Transverse colon (tissue), 4 donors: ENCODE data around the gene SEC61B. TPM values are rescaled to one million over a fixed set of nuclear protein-coding genes. Genes with fewer than 3 reads are reported as not detected.
A peak's percentile ranks its signal among the peaks of the same experiment; 100 is the strongest.

Experiments used
- DNase-seq: peaks from one replicate; pipeline ENCODE4 v3.0.0-alpha.2; 2019
- H3K27ac ChIP-seq, 4 donors: fragments of 200-600 bp; sonication (generic); 2 replicates each; pipeline ENCODE4 v1.5.1; 2016 to 2018; ENCODE audit warnings: inconsistent platforms in 4 of 4
- H3K27me3 ChIP-seq: fragments of 200-600 bp; sonication (generic); 2 replicates; pipeline ENCODE4 v1.5.1; 2017; ENCODE audit warnings: inconsistent platforms
- H3K36me3 ChIP-seq, 4 donors: fragments of 200-600 bp; sonication (generic); 2 replicates each; pipeline ENCODE4 v1.5.1; 2017 to 2019; ENCODE audit warnings: inconsistent platforms in 4 of 4
- H3K4me1 ChIP-seq, 4 donors: fragments of 200-600 bp; sonication (generic); 2 replicates each; pipeline ENCODE4 v1.5.1; 2017 to 2020; ENCODE audit warnings: inconsistent platforms in 4 of 4
- H3K4me3 ChIP-seq, 4 donors: fragments of 200-600 bp; sonication (generic); 1 replicate in 1 of 4; 2 replicates in 3 of 4; pipeline versions ENCODE4 v1.5.1 to v1.6.1; 2017 to 2019; ENCODE audit warnings: inconsistent platforms in 4 of 4
- H3K9me3 ChIP-seq, 2 donors: fragments of 200-600 bp; sonication (generic); 2 replicates each; pipeline ENCODE4 v1.5.1; 2017 to 2019; ENCODE audit warnings: inconsistent platforms in 2 of 2
- EP300 ChIP-seq: sonication (generic); formaldehyde crosslinking; IDR thresholded peaks from one replicate; pipeline ENCODE4 v1.6.1; 2017; ENCODE audit warnings: antibody characterized with exemption, low read depth
- POLR2A ChIP-seq: fragments of 450-650 bp; IDR thresholded peaks from one replicate; pipeline ENCODE4 v1.6.1; 2016; ENCODE audit warnings: antibody characterized with exemption, mild to moderate bottlenecking, moderate library complexity
- POLR2AphosphoS5 ChIP-seq, 3 donors: sonication (generic); formaldehyde crosslinking; IDR thresholded peaks; one replicate each; pipeline ENCODE4 v1.6.1; 2016; ENCODE audit warnings: antibody characterized with exemption in 3 of 3
- WGBS, 2 donors: methylation state at CpG; one replicate each; pipeline ENCODE4 v1.1.5; 2018; ENCODE audit warnings: low coverage in 1 of 2; 5-methylcytosine and 5-hydroxymethylcytosine counted together
- in situ Hi-C, 4 donors: fragments of 200-750 bp; cut with MboI; loops; one replicate each; pipeline versions ENCODE4 v1.15.0 to v1.15.1; 2017; ENCODE audit warnings: low sequenced_read_pairs in 3 of 4, low pct_ligation_motif_present in 1 of 4, low pct_unique_long_range_greater_than_20kb in 1 of 4
- intact Hi-C: fragments of 100-400 bp; cut with DNase I; formaldehyde crosslinking; loops from one replicate; pipeline ENCODE4 v1.15.1; 2023; ENCODE audit warnings: low total_unique reads
- total RNA-seq, 4 donors: library from RNA; depleted of rRNA; stranded (reverse); fragments of >200 nt; gene quantifications; one replicate each; pipeline ENCODE4 v1.1.0, GENCODE V29; 2016
- TF ChIP-seq, protein P1 (sequence below), 5 experiments: fragments of 200-600 bp in 3 of 5; fragments of 450-650 bp in 2 of 5; sonication (generic) in 3 of 5; IDR thresholded peaks; 1 replicate in 2 of 5; 2 replicates in 3 of 5; pipeline ENCODE4 v1.5.1; 2016 to 2017; ENCODE audit warnings: antibody characterized with exemption in 5 of 5, inconsistent platforms in 3 of 5, mild to moderate bottlenecking in 2 of 5, moderate library complexity in 1 of 5

The SEC61B gene
- total RNA-seq, 4 donors from 2014 or later, result 10.1 to 72.5 (median 42.0) TPM

DNA sequence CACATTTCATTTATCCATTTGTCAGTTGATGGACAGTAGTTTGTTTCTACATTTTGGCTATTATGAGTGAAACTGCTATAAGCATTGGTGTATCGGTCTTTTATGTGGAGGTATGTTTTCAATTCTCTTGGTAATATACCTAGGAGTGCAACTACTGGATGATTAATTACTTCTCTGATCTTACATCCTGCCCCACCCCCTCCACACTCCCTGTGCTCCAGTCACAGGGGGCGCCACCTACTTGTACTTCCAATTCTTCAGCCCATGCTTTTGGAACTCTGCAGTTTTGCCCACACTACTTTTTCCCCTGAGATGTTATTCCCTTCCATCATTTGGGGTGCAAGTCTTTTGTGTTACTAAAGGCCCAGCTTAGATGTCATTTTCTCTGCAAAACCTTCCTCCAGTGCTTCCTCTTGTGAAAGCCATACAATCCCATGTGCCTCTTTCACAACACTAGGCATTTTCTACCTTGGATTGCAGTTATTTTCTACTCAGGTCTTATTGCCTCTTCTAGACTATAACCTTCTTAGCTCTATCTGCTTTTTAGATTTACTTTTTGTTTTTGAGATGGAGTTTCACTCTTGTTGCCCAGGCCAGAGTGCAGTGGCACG is 42.1 kb downstream of the SEC61B start:
- Histone ChIP-seq H3K9me3 (no peaks in the 10 kb centered on the region), H3K4me1 (peaks cover 0 to 15% (median 5%) of the 10 kb centered on the region in 4 donors), H3K27ac (no peak overlapping the region), H3K4me3 (no peak overlapping the region), H3K36me3 (no peaks in the 10 kb centered on the region), H3K27me3 (no peaks in the 10 kb centered on the region)
- intact Hi-C loops (no loop called here), in situ Hi-C loops (no loop called here)
- no peak for DNase-seq
- no peak for TF ChIP-seq POLR2A
- TF ChIP-seq, protein P1, sequence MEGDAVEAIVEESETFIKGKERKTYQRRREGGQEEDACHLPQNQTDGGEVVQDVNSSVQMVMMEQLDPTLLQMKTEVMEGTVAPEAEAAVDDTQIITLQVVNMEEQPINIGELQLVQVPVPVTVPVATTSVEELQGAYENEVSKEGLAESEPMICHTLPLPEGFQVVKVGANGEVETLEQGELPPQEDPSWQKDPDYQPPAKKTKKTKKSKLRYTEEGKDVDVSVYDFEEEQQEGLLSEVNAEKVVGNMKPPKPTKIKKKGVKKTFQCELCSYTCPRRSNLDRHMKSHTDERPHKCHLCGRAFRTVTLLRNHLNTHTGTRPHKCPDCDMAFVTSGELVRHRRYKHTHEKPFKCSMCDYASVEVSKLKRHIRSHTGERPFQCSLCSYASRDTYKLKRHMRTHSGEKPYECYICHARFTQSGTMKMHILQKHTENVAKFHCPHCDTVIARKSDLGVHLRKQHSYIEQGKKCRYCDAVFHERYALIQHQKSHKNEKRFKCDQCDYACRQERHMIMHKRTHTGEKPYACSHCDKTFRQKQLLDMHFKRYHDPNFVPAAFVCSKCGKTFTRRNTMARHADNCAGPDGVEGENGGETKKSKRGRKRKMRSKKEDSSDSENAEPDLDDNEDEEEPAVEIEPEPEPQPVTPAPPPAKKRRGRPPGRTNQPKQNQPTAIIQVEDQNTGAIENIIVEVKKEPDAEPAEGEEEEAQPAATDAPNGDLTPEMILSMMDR (IDR thresholded peaks at IDR 0.05), result no peak
- no peak for TF ChIP-seq EP300
- no peak for TF ChIP-seq POLR2AphosphoS5 (IDR thresholded peaks at IDR 0.05)
- 82 to 90% methylated on average over 3 of the region's 3 CpGs for WGBS, 2 donors

DNA sequence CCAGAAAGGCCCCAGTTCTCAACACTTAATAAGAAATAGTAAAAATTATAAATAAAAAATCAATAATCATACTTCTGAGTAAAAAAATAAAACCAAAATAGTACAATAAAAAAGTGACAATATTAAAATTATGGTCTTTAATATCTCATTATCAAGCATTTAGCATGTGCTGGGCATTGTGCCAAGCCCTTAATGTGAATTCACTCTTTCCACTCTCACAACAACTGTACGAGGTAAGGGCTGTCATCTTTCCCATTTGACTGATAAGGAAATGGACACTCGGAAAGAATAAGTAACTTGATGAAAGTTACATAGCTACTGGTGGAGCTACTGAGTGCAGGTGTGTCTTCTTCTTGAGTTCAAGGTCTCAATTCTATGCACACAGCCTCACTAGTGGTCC is 43.6 kb downstream of the SEC61B start:
- WGBS, 2 donors, result 58 to 72% methylated on average over 2 of the region's 2 CpGs
- in situ Hi-C loops (no loop called here), intact Hi-C loops (no loop called here)
- Histone ChIP-seq H3K27ac (no peak overlapping the region), H3K4me1 (peaks cover 0 to 7% (median 5%) of the 10 kb centered on the region in 4 donors), H3K4me3 (no peak overlapping the region), H3K36me3 (no peaks in the 10 kb centered on the region), H3K27me3 (no peaks in the 10 kb centered on the region), H3K9me3 (no peaks in the 10 kb centered on the region)
- no peak for DNase-seq
- TF ChIP-seq EP300 (no peak), POLR2A (no peak), POLR2AphosphoS5 (IDR thresholded peaks at IDR 0.05) (no peak)
- TF ChIP-seq, protein P1 (IDR thresholded peaks at IDR 0.05), result no peak

DNA sequence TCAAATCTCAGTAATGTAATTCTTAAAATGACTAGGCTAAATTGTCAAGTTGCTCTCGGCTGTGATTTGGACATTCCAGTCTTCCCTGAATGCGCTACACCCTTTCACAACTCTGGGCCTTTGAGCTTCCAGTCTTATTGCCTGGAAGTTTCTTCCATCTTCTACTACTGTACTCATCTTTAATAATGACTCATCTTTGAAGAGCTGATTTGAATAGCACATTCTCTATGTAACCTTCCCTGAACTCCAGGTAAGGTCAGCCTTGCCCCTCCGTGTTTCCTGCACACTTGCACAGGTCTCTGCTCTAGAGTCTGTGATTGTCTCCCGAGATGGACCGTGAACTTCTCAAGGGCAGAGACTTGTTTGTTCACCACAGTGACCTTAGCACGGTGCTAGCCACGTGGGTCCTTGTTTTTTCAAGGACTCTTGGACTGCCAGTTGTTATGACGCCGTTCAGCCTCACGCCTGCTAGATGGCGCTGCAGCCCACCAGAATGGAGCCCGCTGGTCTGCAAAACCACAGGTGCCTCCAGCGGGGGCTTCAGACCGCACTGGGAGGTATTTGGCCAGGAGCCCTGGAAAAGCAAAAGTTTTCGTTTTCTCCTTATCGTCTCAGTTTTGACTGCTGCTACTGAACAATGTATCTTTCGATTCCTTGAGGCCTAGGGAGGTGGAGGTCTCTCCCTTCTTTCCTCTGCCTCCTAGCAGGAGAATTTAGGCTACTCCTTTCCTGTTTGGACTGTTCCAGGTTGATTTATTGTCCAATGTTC is 44.4 kb downstream of the SEC61B start:
- no peak overlapping the region for H3K4me3 ChIP-seq
- in situ Hi-C loops, result no loop called here
- DNase-seq, result peak; percentile 65
- no peaks in the 10 kb centered on the region for H3K36me3 ChIP-seq
- 25 to 100% methylated on average over 1 to 17 of the region's 17 CpGs for WGBS, 2 donors
- H3K27me3 ChIP-seq, result no peaks in the 10 kb centered on the region
- TF ChIP-seq, protein P1 (IDR thresholded peaks at IDR 0.05), result peak; percentile 46 to 76 (median 60)
- no peak for TF ChIP-seq EP300
- intact Hi-C loops, result no loop called here
- H3K9me3 ChIP-seq, result no peaks in the 10 kb centered on the region
- H3K27ac ChIP-seq, result no peak overlapping the region
- H3K4me1 ChIP-seq, result peaks cover 0 to 7% (median 5%) of the 10 kb centered on the region in 4 donors

DNA sequence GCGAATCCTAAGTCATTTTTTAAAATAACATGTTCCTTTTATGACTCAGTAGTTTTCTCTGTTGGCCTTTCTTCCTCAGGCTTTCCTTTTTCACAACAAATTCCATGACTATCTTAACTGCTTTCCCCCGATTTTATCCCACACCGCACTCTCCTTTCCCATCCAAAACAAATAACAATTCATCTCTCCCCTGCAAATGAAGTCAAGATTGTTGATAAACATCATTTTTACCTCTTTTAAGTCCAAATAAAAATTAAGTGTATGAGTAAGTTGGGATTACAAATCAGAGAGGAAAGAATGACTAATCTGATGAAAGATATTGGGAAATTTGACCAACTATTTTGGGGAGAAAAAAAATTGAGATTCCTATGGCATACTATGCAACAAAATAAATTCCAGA is 47.3 kb downstream of the SEC61B start:
- Histone ChIP-seq H3K36me3 (no peaks in the 10 kb centered on the region), H3K4me1 (peaks cover 0 to 7% (median 5%) of the 10 kb centered on the region in 4 donors), H3K27me3 (no peaks in the 10 kb centered on the region), H3K4me3 (no peak overlapping the region), H3K27ac (no peak overlapping the region), H3K9me3 (no peaks in the 10 kb centered on the region)
- DNase-seq, result no peak
- WGBS, 2 donors, result 43 to 67% methylated on average over 3 of the region's 3 CpGs
- in situ Hi-C loops (no loop called here), intact Hi-C loops (no loop called here)
- TF ChIP-seq EP300, result no peak
- TF ChIP-seq POLR2A, result no peak
- TF ChIP-seq, protein P1 (IDR thresholded peaks at IDR 0.05), result no peak
- no peak for TF ChIP-seq POLR2AphosphoS5 (IDR thresholded peaks at IDR 0.05)
